Upper lobe of right lung (tissue), 1 donor: ENCODE measurements around the gene DLG5. TPM values are rescaled to one million over a fixed set of nuclear protein-coding genes. Genes with fewer than 3 reads are reported as not detected.

ENCODE experiments used
- ATAC-seq: fragments of 200-7000 bp; cut with Tn5 transposase; one replicate; pipeline ENCODE4 v1.9.1; 2020; ENCODE audit warnings: mild to moderate bottlenecking, moderate library complexity
- DNase-seq: peaks from one replicate; pipeline ENCODE4 v3.0.0-alpha.2; 2020
- H3K27ac ChIP-seq: fragments of 200-600 bp; one replicate; pipeline ENCODE4 v1.8.0; 2022
- H3K27me3 ChIP-seq: fragments of 200-600 bp; one replicate; pipeline ENCODE4 v1.8.0; 2022; ENCODE audit warnings: mild to moderate bottlenecking
- H3K36me3 ChIP-seq: fragments of 200-600 bp; one replicate; pipeline ENCODE4 v1.8.0; 2022
- H3K4me1 ChIP-seq: fragments of 200-600 bp; one replicate; pipeline ENCODE4 v1.8.0; 2022
- H3K4me3 ChIP-seq: fragments of 200-600 bp; one replicate; pipeline ENCODE4 v1.8.0; 2022; ENCODE audit warnings: mild to moderate bottlenecking
- H3K9me3 ChIP-seq: fragments of 200-600 bp; one replicate; pipeline ENCODE4 v1.8.0; 2022
- CTCF ChIP-seq: fragments of 200-600 bp; IDR thresholded peaks from one replicate; pipeline ENCODE4 v1.8.0; 2022; ENCODE audit warnings: antibody characterized with exemption
- intact Hi-C: fragments of 100-400 bp; cut with DNase I; formaldehyde crosslinking; loops from one replicate; pipeline ENCODE4 v1.11.0; 2022
- total RNA-seq: library from RNA; stranded (reverse); fragmentation: NEBNext Ultra II Directional; extraction: Animal tissue kit (Norgen Biotek cat#: 25700); gene quantifications from one replicate; pipeline ENCODE4 v1.2.1, GENCODE V29; 2021
- donor health status: DM: no; HTN: yes; CAD: no; lungs with severe emphysema.

Gene DLG5
- total RNA-seq, 1 donor from 2014 or later: 19.3 TPM

- no peaks in the 10 kb centered on the region for H3K36me3 ChIP-seq
- TF ChIP-seq CTCF: no peak
- no peak overlapping the region for H3K4me3 ChIP-seq
- no peaks in the 10 kb centered on the region for H3K9me3 ChIP-seq
- no peak for DNase-seq
- H3K4me1 ChIP-seq: peaks cover 10% of the 10 kb centered on the region
- H3K27ac ChIP-seq: no peak overlapping the region
- ATAC-seq: no peak
- H3K27me3 ChIP-seq: no peaks in the 10 kb centered on the region
- intact Hi-C loops: no loop called here
These were observed 33.8 kb downstream of the DLG5 start for GRCh38 chr10:77892761-77893160.

DNA sequence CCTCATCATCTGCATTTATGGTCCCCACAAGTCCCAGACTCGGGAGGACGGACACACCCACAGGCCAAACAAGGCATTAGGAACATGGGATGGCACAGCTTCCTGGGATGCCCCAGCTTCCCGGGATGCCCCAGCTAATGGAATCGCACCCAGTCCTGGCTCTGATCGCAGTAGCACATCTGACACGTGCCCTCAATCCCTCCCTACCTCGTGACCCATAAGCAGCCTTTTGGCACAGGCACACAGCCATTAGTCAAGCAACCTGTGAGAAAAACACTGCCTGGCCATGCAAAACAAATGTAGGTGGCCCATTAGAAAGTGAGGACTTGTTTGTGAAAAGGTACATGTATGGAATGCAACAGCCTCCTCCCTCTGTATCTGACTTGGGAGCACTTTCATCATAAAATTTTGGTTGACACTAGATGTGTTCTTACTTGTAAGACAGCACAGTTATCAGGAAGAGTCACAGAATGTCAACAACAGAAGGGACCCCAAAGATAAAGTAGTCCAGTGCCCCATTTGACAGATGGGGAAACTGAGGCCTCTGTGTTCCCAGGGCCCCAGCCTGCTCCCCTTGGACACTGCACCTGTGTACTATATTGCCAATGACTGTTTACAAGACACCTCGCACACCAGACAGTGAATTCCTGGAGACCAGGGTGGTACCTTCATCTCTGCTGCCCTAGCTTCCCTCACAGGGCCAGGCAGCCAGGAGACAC lies 34.4 kb downstream of the DLG5 start:
- no peak for DNase-seq
- no peak for TF ChIP-seq CTCF
- H3K4me3 ChIP-seq: no peak overlapping the region
- no peaks in the 10 kb centered on the region for H3K9me3 ChIP-seq
- no peaks in the 10 kb centered on the region for H3K27me3 ChIP-seq
- no peaks in the 10 kb centered on the region for H3K36me3 ChIP-seq
- intact Hi-C loops: no loop called here
- no peak for ATAC-seq
- no peak overlapping the region for H3K27ac ChIP-seq
- peaks cover 14% of the 10 kb centered on the region for H3K4me1 ChIP-seq

- no peaks in the 10 kb centered on the region for H3K27me3 ChIP-seq
- H3K27ac ChIP-seq: no peak overlapping the region
- ATAC-seq (no peak), DNase-seq (no peak)
- no peak for TF ChIP-seq CTCF
- H3K4me3 ChIP-seq: no peak overlapping the region
- H3K4me1 ChIP-seq: peaks cover 25% of the 10 kb centered on the region
- no peaks in the 10 kb centered on the region for H3K9me3 ChIP-seq
- intact Hi-C loops: no loop called here
- H3K36me3 ChIP-seq: no peaks in the 10 kb centered on the region
These were observed 36.5 kb downstream of the DLG5 start for GRCh38 chr10:77890097-77890496.

DNA sequence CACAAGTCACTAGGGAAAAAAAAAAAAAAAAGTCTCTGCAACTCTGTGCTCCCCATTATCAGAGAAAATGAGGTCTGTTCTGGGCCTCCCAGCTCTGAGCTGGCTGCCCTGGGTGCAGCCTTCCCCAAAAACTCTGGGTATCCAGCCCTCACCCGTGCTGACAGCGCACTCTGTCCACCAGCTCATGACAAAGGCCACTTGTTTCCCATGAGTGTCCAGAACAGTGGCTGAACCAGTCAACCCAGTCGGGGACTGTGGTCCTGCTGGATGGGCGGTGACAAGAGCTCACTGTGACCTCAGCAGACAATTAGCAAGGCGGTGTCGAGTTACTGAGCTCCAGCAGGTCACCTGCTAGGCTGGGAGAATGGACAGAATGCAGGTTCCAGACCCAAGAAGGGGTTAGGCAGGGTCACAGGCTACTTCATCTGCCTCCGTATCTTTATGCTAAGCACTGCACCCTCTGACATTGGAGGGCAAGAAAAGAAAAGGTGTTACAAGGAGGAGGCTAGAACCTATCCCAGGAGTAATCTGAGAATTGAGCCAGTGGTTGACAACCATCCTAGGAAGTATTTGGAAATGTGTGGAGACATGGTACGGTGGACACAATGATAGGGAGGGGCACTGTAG lies 37.2 kb downstream of the DLG5 start:
- peak overlapping the region; percentile 36 for H3K27ac ChIP-seq

GRCh38 chr10:77888356-77888703 lies 38.2 kb downstream of the DLG5 start:
- intact Hi-C loops: no loop called here
- ATAC-seq: peak; percentile 3
- peak overlapping the region; percentile 19 for H3K4me3 ChIP-seq

More for the DNA sequence above, 37.2 kb downstream of the DLG5 start:
- no peak for TF ChIP-seq CTCF
- no peaks in the 10 kb centered on the region for H3K27me3 ChIP-seq
- ATAC-seq (peak; percentile 93), DNase-seq (peak; percentile 83)
- no peaks in the 10 kb centered on the region for H3K9me3 ChIP-seq
- no peak overlapping the region for H3K4me3 ChIP-seq
- H3K36me3 ChIP-seq: no peaks in the 10 kb centered on the region
- peaks cover 25% of the 10 kb centered on the region for H3K4me1 ChIP-seq
- intact Hi-C loops: no loop called here

More at GRCh38 chr10:77888356-77888703, 38.2 kb downstream of the DLG5 start:
- Histone ChIP-seq H3K4me1 (peaks cover 25% of the 10 kb centered on the region), H3K36me3 (no peaks in the 10 kb centered on the region), H3K9me3 (no peaks in the 10 kb centered on the region), H3K27ac (peak overlapping the region; percentile 42), H3K27me3 (no peaks in the 10 kb centered on the region)
- no peak for DNase-seq
- no peak for TF ChIP-seq CTCF
